Fibroblast of lung (primary cell): ENCODE data around the gene UTF1. TPM values are rescaled to one million over a fixed set of nuclear protein-coding genes. Genes with fewer than 3 reads are reported as not detected.

ENCODE experiments used
- DNase-seq, 2 donors: peaks; one replicate each; pipeline versions ENCODE4 v3.0.0 to v3.0.0-alpha.2; 2010; ENCODE audit warnings: low read depth in 2 of 2
- H2AFZ ChIP-seq: 2 replicates; pipeline ENCODE4 v1.5.1; 2012; ENCODE audit warnings: low read length, control low read depth, inconsistent platforms
- H3K27ac ChIP-seq: 2 replicates; pipeline ENCODE4 v1.5.1; 2011; ENCODE audit warnings: low read length, control low read depth; ENCODE audit not compliant: insufficient read depth
- H3K27me3 ChIP-seq: 2 replicates; pipeline ENCODE4 v1.5.1; 2011; ENCODE audit warnings: mild to moderate bottlenecking, low read length; ENCODE audit not compliant: control insufficient read depth, insufficient read depth
- H3K36me3 ChIP-seq: 2 replicates; pipeline ENCODE4 v1.5.1; 2011; ENCODE audit warnings: low read length; ENCODE audit not compliant: control insufficient read depth, insufficient read depth
- H3K4me1 ChIP-seq: 2 replicates; pipeline ENCODE4 v1.5.1; 2011; ENCODE audit warnings: low read length; ENCODE audit not compliant: control insufficient read depth, insufficient read depth; ENCODE audit errors: extremely low read depth
- H3K4me2 ChIP-seq: 2 replicates; pipeline ENCODE4 v1.5.1; 2011; ENCODE audit warnings: low read length, control low read depth; ENCODE audit not compliant: insufficient read depth; ENCODE audit errors: extremely low read depth
- H3K4me3 ChIP-seq, 4 experiments: fragments of 200-600 bp in 1 of 4; sonication (generic) in 1 of 4; replicated peaks in 1 of 4; 2 replicates each; pipeline ENCODE4 v1.5.1; 2011 to 2016; ENCODE audit warnings: low read length in 4 of 4, low read depth in 3 of 4, mild to moderate bottlenecking in 3 of 4, control low read depth in 2 of 4, inconsistent platforms in 1 of 4, mixed read lengths in 1 of 4; ENCODE audit not compliant: insufficient read depth in 1 of 4; ENCODE audit errors: control extremely low read depth in 1 of 4
- H3K79me2 ChIP-seq: 2 replicates; pipeline ENCODE4 v1.5.1; 2012; ENCODE audit warnings: mild to moderate bottlenecking, low read length, inconsistent platforms; ENCODE audit not compliant: control insufficient read depth, insufficient read depth
- H3K9ac ChIP-seq: 2 replicates; pipeline ENCODE4 v1.5.1; 2011; ENCODE audit warnings: mild to moderate bottlenecking, low read length, control low read depth; ENCODE audit not compliant: insufficient read depth
- H3K9me3 ChIP-seq: 2 replicates; pipeline ENCODE4 v1.5.1; 2012; ENCODE audit warnings: low read depth, low read length; ENCODE audit not compliant: control insufficient read depth, insufficient read depth
- H4K20me1 ChIP-seq: 2 replicates; pipeline ENCODE4 v1.5.1; 2011; ENCODE audit warnings: low read length; ENCODE audit not compliant: control insufficient read depth, insufficient read depth; ENCODE audit errors: extremely low read depth
- CTCF ChIP-seq, 2 donors: IDR thresholded peaks in 1 of 2; conservative IDR thresholded peaks in 1 of 2; 1 replicate in 1 of 2; 2 replicates in 1 of 2; pipeline ENCODE4 v1.5.1; 2011 to 2012; ENCODE audit warnings: low read length in 2 of 2, control low read depth in 1 of 2, inconsistent platforms in 1 of 2, low read depth in 1 of 2, mild to moderate bottlenecking in 1 of 2
- EZH2 ChIP-seq: IDR thresholded peaks from 2 replicates; pipeline ENCODE4 v1.5.1; 2012; ENCODE audit warnings: low read length, control low read depth, mild to moderate bottlenecking; ENCODE audit errors: missing control alignments
- polyA plus RNA-seq, 2 donors: library from polyadenylated mRNA; depleted of rRNA in 1 of 2; stranded (reverse) in 1 of 2; unstranded in 1 of 2; fragments of >200 nt; gene quantifications; 2 replicates each; pipeline ENCODE4 v1.2.1, GENCODE V29; 2011 to 2012; ENCODE audit warnings: missing spikeins in 1 of 2
- total RNA-seq: library from RNA; depleted of rRNA; stranded (reverse); fragments of >200 nt; gene quantifications from 2 replicates; pipeline ENCODE4 v1.2.1, GENCODE V29; 2014

Gene UTF1
- total and polyA plus RNA-seq, 2 donors (not counting 1 experiment from before 2014, with no cell fraction given), result not detected

- Histone ChIP-seq H3K27me3 (peaks cover 12% of the 10 kb centered on the region), H3K4me1 (no peaks in the 10 kb centered on the region), H4K20me1 (no peaks in the 10 kb centered on the region), H3K79me2 (no peaks in the 10 kb centered on the region), H2AFZ (no peak overlapping the region), H3K36me3 (no peaks in the 10 kb centered on the region), H3K4me2 (no peak overlapping the region), H3K4me3 (no peak overlapping the region), H3K27ac (no peak overlapping the region), H3K9ac (no peak overlapping the region), H3K9me3 (no peaks in the 10 kb centered on the region)
- TF ChIP-seq CTCF (conservative IDR thresholded peaks at IDR 0.05 in 1 of 2, IDR thresholded peaks at IDR 0.05 in 1 of 2; ENCODE audit: low read depth in 1 of 2, low read length in 2 of 2) (no peak), EZH2 (no peak)
- no peak for DNase-seq
These were observed 13.6 kb downstream of the UTF1 start for GRCh38 chr10:133243593-133243992.

GRCh38 chr10:133245439-133246235, 15.6 kb downstream of the UTF1 start:
- Histone ChIP-seq H3K4me1 (no peaks in the 10 kb centered on the region), H3K79me2 (no peaks in the 10 kb centered on the region), H3K36me3 (no peaks in the 10 kb centered on the region), H3K9ac (no peak overlapping the region), H4K20me1 (no peaks in the 10 kb centered on the region), H3K4me2 (no peak overlapping the region), H2AFZ (no peak overlapping the region), H3K27ac (no peak overlapping the region), H3K9me3 (no peaks in the 10 kb centered on the region), H3K27me3 (no peaks in the 10 kb centered on the region), H3K4me3 (no peak overlapping the region)
- no peak for DNase-seq
- TF ChIP-seq EZH2, result no peak
- TF ChIP-seq CTCF (conservative IDR thresholded peaks at IDR 0.05 in 1 of 2, IDR thresholded peaks at IDR 0.05 in 1 of 2; ENCODE audit: low read depth in 1 of 2, low read length in 2 of 2), result no peak

- Histone ChIP-seq H3K4me3 (no peak overlapping the region), H3K4me1 (no peaks in the 10 kb centered on the region), H3K27me3 (no peaks in the 10 kb centered on the region), H3K27ac (no peak overlapping the region), H2AFZ (no peak overlapping the region), H3K9ac (no peak overlapping the region), H3K79me2 (no peaks in the 10 kb centered on the region), H4K20me1 (no peaks in the 10 kb centered on the region), H3K4me2 (no peak overlapping the region), H3K36me3 (no peaks in the 10 kb centered on the region), H3K9me3 (no peaks in the 10 kb centered on the region)
- TF ChIP-seq EZH2 (no peak), CTCF (conservative IDR thresholded peaks at IDR 0.05 in 1 of 2, IDR thresholded peaks at IDR 0.05 in 1 of 2; ENCODE audit: low read depth in 1 of 2, low read length in 2 of 2) (no peak)
- no peak for DNase-seq
These were observed 16.2 kb downstream of the UTF1 start for GRCh38 chr10:133246236-133246626.
